AG10803 (cell line): Measurements from ENCODE around the gene CCL2.

Experiments used
- DNase-seq: peaks from one replicate; pipeline ENCODE4 v3.0.0; 2010; ENCODE audit warnings: low read depth
- H3K4me3 ChIP-seq: 2 replicates; pipeline ENCODE4 v1.5.1; 2011; ENCODE audit warnings: mild to moderate bottlenecking, low read length, control low read depth
- CTCF ChIP-seq: conservative IDR thresholded peaks from 2 replicates; pipeline ENCODE4 v1.5.1; 2011; ENCODE audit warnings: mild to moderate bottlenecking, low read length, control low read depth, inconsistent platforms

Gene CCL2

GRCh38 chr17:34254651-34255380 is at the start of gene CCL2:
Gene CCL2, plus strand, starts transcription at chr17:34255285. Its CDS starts 65 bp downstream, at chr17:34255350.
- DNase-seq, result peak; percentile 73
- H3K4me3 ChIP-seq, result peak within 1 kb of the TSS; percentile 68

GRCh38 chr17:34205401-34205800 is 49.7 kb upstream of the CCL2 start:
- no peak overlapping the region for H3K4me3 ChIP-seq
- no peak for TF ChIP-seq CTCF
- no peak for DNase-seq

More at GRCh38 chr17:34254651-34255380, at the start of gene CCL2:
- no peak for TF ChIP-seq CTCF

GRCh38 chr17:34206569-34206968 is 48.5 kb upstream of the CCL2 start:
- no peak for TF ChIP-seq CTCF
- no peak overlapping the region for H3K4me3 ChIP-seq
- no peak for DNase-seq

GRCh38 chr17:34207572-34207971 is 47.5 kb upstream of the CCL2 start:
- peak; percentile 21 for DNase-seq
- H3K4me3 ChIP-seq, result no peak overlapping the region
- no peak for TF ChIP-seq CTCF

- DNase-seq, result no peak
- TF ChIP-seq CTCF, result no peak
These were observed 36.3 kb upstream of the CCL2 start for GRCh38 chr17:34218748-34219147.

GRCh38 chr17:34219405-34219804 is 35.7 kb upstream of the CCL2 start:
- no peak for TF ChIP-seq CTCF
- DNase-seq, result no peak

More at GRCh38 chr17:34218748-34219147, 36.3 kb upstream of the CCL2 start:
- no peak overlapping the region for H3K4me3 ChIP-seq

GRCh38 chr17:34220045-34220751 is 34.9 kb upstream of the CCL2 start:
- TF ChIP-seq CTCF, result no peak
- DNase-seq, result no peak
- no peak overlapping the region for H3K4me3 ChIP-seq

More at GRCh38 chr17:34219405-34219804, 35.7 kb upstream of the CCL2 start:
- no peak overlapping the region for H3K4me3 ChIP-seq
